Measurements from ENCODE around the gene SGCG.
"Not testable (repeated sequence)": the region's sequence is repeated elsewhere in the genome, so short reads cannot be mapped to it uniquely, and the experiment has no call there.

DNA sequence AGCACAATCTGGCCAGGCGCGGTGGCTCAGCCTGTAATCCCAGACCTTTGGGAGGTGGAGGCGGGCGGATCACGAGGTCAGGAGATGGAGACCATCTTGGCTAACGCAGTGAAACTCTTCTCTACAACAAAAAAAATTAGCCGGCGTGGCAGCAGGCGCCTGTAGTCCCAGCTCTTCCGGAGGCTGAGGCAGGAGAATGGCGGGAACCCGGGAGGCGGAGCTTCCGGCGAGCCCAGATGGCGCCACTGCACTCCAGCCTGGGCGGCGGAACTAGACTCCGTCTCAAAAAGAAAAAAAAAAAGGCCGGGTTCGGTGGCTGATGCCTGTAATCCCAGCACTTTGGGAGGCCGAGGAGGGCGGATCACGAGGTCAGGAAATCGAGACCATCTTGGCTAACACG is 67.6 kb downstream of the SGCG start:
- TF ChIP-seq, protein P1, sequence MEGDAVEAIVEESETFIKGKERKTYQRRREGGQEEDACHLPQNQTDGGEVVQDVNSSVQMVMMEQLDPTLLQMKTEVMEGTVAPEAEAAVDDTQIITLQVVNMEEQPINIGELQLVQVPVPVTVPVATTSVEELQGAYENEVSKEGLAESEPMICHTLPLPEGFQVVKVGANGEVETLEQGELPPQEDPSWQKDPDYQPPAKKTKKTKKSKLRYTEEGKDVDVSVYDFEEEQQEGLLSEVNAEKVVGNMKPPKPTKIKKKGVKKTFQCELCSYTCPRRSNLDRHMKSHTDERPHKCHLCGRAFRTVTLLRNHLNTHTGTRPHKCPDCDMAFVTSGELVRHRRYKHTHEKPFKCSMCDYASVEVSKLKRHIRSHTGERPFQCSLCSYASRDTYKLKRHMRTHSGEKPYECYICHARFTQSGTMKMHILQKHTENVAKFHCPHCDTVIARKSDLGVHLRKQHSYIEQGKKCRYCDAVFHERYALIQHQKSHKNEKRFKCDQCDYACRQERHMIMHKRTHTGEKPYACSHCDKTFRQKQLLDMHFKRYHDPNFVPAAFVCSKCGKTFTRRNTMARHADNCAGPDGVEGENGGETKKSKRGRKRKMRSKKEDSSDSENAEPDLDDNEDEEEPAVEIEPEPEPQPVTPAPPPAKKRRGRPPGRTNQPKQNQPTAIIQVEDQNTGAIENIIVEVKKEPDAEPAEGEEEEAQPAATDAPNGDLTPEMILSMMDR (IDR thresholded peaks at IDR 0.05; ENCODE audit: low read length) = not testable (repeated sequence)
- TF ChIP-seq EZH2 (IDR thresholded peaks at IDR 0.05; ENCODE audit: borderline replicate concordance, low read length) = not testable (repeated sequence)
